Measurements from ENCODE around the gene PTX3. TPM values are rescaled to one million over a fixed set of nuclear protein-coding genes. Genes with fewer than 3 reads are reported as not detected.

PTX3 gene
- total RNA-seq, 1 experiment from 2014 or later = 0.59 TPM

- TF ChIP-seq IRF1 (CRISPR knock-in tag; IDR thresholded peaks at IDR 0.05) (no peak), ZNF317 (CRISPR knock-in tag; IDR thresholded peaks at IDR 0.05; ENCODE audit: borderline replicate concordance, low read depth) (no peak)
Measured at GRCh38 chr3:157423337-157423736, 13.3 kb upstream of the PTX3 start (continued).

GRCh38 chr3:157427901-157428300 is 8.7 kb upstream of the PTX3 start:
- DNase-seq (ENCODE audit: low spot score) = no peak
- Mint-ChIP-seq H3K27ac (no peak overlapping the region), H3K36me3 (peaks cover 28% of the 10 kb centered on the region), H3K27me3 (ENCODE audit: low read depth) (no peaks in the 10 kb centered on the region), H3K9me3 (peaks cover 30% of the 10 kb centered on the region), H3K4me1 (peaks cover 5% of the 10 kb centered on the region), H3K4me3 (no peak overlapping the region)
- CTCF ChIA-PET = no interaction called here
- no peak for TF ChIP-seq ZNF317 (CRISPR knock-in tag; IDR thresholded peaks at IDR 0.05; ENCODE audit: borderline replicate concordance, low read depth)
- no peak for TF ChIP-seq SMAD4 (CRISPR knock-in tag; IDR thresholded peaks at IDR 0.05)
- TF ChIP-seq ZNF532 (CRISPR knock-in tag; IDR thresholded peaks at IDR 0.05; ENCODE audit: borderline replicate concordance) = no peak
- TF ChIP-seq RELA (CRISPR knock-in tag; IDR thresholded peaks at IDR 0.05; ENCODE audit: borderline replicate concordance) = no peak
- TF ChIP-seq ZNF281 (CRISPR knock-in tag; IDR thresholded peaks at IDR 0.05) = no peak
- TF ChIP-seq NR2C2 (CRISPR knock-in tag; IDR thresholded peaks at IDR 0.05) = no peak
- no peak for TF ChIP-seq ZNF416 (CRISPR knock-in tag; IDR thresholded peaks at IDR 0.05)
- no peak for TF ChIP-seq ELF4 (CRISPR knock-in tag; IDR thresholded peaks at IDR 0.05; ENCODE audit: low read depth)
- no peak for TF ChIP-seq ZBTB21 (CRISPR knock-in tag; IDR thresholded peaks at IDR 0.05; ENCODE audit: borderline replicate concordance)
- no peak for TF ChIP-seq ZNF232 (CRISPR knock-in tag; IDR thresholded peaks at IDR 0.05)
- no peak for TF ChIP-seq ATF6 (CRISPR knock-in tag; IDR thresholded peaks at IDR 0.05)
- POLR2A ChIA-PET = no interaction called here
- ATAC-seq = no peak

GRCh38 chr3:157428853-157429252 is 7.8 kb upstream of the PTX3 start:
- peaks cover 24% of the 10 kb centered on the region for H3K9me3 Mint-ChIP-seq
- ATAC-seq = no peak
- H3K27ac Mint-ChIP-seq = no peak overlapping the region
- peaks cover 26% of the 10 kb centered on the region for H3K36me3 Mint-ChIP-seq
- ChIA-PET POLR2A (no interaction called here), CTCF (no interaction called here)
- H3K4me3 Mint-ChIP-seq = no peak overlapping the region
- peaks cover 5% of the 10 kb centered on the region for H3K4me1 Mint-ChIP-seq
- no peaks in the 10 kb centered on the region for H3K27me3 Mint-ChIP-seq (ENCODE audit: low read depth)
- no peak for DNase-seq (ENCODE audit: low spot score)
- TF ChIP-seq SP1 (CRISPR knock-in tag; conservative IDR thresholded peaks at IDR 0.05) = no peak
- TF ChIP-seq ARID4B (CRISPR knock-in tag; IDR thresholded peaks at IDR 0.05; ENCODE audit: borderline replicate concordance) = no peak
- TF ChIP-seq STAT6 (CRISPR knock-in tag; conservative IDR thresholded peaks at IDR 0.05; ENCODE audit: low read depth) = no peak
